GM21825 (cell line): ENCODE measurements around the gene NRARP.
"Not testable (repeated sequence)": the region's sequence is repeated elsewhere in the genome, so short reads cannot be mapped to it uniquely, and the experiment has no call there.

Experiments
- ATAC-seq: cut with Tn5 transposase; IDR thresholded peaks from one replicate; pipeline ENCODE4 v1.9.1; 2021; ENCODE audit warnings: mild to moderate bottlenecking, moderate library complexity; ENCODE audit not compliant: unreplicated experiment

NRARP gene

DNA sequence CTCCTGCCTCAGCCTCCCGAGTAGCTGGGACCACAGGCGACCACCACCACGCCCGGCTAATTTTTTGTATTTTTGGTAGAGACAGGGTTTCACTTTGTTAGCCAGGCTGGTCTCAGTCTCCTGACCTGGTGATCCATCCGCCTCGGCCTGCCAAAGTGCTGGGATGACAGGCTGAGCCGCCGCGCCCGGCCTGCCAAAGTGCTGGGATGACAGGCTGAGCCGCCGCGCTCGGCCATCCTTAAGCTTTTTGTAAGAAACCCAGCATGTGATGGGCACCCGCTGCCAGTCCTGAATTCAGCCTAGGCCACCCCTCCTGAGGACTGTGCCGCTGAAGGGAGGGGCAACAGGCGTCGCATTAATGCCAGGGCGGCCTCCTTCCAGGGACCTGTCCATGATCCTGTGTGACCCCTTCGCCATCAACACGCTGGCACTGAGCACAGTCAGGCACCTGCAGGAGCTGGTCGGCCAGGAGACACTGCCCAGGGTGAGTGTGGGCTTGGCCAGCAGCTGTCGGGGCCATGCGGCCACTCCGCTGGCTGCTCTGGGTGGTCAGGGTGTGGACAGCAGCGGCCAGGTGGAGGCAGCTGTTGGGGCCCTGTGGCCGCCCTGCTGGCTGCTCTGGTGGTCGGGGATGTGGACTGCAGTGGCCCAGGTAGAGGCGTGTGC lies 36.4 kb downstream of the NRARP start:
- no peak for ATAC-seq

DNA sequence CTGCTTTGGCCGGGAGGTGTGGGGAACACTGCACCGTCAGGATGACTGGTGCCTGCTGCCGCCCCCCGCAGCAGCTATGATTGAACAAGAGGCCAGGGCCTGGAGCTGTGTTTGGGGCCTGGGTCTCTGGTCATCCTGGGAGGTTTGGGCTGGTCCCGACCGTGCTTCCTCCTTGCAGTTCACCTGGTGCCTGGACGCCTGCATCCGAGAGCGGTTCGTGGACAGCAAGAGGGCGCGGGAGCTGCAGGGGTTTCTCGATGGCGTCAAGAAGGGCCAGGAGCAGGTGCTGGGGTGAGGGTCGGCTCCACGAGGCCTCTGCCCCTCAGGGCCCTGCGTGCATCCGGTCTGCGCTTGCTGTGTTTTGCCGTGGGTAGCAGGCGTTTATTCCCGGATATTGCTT lies 38.0 kb downstream of the NRARP start:
- no peak for ATAC-seq

DNA sequence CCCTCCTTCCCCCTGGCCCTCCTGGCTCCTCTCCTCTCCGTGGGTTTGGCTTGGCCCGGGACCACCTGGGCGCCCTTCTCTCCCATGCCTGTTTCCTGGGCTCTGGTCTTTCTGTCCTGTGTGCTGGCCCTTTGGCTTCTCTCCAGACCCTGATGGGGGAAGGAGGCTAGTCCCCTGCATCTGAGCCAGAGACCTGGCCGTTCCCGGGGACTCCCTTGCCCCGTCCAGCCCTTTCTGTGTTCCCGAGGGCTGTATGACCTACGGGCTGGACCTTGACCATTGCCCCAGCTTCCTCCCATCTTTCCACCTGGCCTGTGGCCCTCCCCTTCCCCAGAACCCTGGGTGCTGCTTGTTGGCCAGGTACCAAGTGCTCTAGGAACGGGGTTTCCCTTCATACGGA lies 38.6 kb downstream of the NRARP start:
- ATAC-seq: no peak

DNA sequence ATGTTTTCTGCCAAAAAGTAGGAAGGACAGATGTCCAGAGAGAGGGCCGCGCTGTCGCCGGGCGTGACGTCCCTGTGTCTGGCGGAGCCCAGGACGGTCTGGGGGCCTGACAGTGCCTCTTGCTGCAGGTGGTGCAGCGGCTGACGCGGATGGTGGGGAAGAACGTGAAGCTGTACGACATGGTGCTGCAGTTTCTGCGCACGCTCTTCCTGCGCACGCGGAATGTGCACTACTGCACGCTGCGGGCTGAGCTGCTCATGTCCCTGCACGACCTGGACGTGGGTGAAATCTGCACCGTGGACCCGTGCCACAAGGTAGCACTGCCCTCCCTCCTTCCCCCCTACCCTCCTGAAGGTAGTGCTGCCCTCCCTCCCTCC lies 39.2 kb downstream of the NRARP start:
- ATAC-seq: no peak

DNA sequence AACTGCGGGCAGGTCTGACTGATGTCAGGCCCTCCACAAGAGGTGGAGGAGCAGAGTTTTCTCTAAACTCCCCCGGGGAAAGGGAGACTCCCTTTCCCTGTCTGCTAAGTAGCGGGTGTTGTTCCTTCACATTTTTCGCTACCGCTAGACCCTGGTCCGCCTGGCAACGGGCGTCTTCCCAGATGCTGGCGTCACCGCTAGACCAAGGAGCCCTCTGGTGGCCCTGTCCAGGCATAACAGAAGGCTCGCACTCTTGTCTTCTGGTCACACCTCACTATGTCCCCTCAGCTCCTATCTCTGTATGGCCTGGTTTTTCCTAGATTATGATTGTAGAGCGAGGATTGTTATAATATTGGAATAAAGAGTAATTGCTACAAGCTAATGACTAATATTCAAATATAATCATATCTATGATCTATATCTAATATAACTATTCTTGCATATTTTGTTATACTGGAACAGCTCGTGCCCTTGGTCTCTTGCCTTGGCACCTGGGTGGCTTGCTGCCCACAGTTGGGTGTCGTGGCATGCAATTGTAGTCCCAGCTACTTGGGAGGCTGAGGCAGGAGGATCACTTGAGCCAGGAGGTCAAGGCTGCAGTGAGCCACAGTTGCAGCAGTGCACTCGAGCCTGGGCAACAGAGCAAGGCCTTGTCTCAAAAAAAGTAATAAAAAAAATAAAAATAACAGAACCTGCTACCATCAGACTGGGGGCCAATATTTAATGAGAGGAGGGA lies 39.7 kb downstream of the NRARP start:
- ATAC-seq: not testable (repeated sequence)

DNA sequence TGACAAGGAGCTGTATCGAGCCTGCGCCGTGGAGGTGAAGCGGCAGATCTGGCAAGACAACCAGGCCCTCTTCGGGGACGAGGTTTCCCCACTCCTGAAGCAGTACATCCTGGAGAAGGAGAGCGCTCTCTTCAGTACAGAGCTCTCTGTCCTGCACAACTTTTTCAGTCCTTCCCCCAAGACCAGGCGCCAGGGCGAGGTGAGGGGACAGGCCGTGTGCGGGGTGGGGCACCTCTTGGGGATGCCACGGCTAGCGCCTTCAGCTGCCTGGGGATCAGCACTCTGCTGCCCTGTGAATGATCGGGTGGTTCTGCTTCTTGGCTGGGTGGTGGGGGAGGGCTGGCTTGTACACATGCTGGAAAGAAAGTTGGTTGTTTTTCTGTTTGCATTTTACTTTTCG lies 45.2 kb downstream of the NRARP start:
- ATAC-seq: no peak

DNA sequence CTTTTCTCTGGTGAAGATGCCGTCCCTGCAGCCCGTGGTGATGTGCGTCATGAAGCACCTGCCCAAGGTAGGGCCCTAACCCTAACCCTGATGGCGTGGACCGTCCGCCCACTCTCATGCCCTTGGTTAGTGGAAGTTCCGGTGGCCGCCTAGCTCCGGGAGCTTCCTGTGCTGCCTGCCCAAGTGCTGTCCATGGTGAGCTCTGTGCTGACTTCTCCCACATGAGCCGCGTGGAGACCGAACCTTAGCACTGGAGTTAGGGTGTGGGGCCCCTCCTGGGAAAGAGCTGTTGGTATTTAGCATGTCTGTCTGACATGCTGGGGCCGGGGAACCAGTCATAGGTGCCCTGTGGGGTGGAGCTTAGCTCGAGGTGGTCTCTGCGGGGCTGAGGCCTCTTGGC lies 45.7 kb downstream of the NRARP start:
- ATAC-seq: no peak

DNA sequence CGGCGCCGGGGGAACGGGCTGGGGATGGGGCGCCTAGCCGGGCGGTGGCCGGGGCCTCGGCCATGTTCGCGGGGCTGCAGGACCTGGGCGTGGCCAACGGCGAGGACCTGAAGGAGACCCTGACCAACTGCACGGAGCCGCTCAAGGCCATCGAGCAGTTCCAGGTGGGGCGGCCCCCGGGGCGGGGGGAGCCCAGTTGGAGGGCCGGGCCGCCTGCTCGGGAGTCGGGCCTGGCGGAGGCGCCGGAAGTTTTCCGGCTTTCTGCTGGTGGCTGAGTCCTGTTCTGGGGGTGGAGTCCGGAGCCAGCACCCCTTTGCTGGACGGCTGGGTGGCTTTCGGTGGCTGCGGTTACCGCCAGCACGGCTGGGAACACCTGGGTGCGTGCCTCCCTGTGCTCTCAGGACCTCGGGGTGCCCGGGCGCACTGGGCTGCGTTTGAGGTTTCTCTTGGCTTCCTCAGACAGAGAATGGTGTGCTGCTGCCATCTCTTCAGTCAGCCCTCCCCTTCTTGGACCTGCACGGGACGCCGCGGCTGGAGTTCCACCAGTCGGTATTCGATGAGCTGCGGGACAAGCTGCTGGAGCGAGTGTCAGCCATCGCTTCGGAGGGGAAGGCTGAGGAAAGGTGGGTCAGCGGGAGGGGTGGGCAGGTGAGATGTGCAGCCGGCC lies 46.5 kb downstream of the NRARP start:
- ATAC-seq: no peak

DNA sequence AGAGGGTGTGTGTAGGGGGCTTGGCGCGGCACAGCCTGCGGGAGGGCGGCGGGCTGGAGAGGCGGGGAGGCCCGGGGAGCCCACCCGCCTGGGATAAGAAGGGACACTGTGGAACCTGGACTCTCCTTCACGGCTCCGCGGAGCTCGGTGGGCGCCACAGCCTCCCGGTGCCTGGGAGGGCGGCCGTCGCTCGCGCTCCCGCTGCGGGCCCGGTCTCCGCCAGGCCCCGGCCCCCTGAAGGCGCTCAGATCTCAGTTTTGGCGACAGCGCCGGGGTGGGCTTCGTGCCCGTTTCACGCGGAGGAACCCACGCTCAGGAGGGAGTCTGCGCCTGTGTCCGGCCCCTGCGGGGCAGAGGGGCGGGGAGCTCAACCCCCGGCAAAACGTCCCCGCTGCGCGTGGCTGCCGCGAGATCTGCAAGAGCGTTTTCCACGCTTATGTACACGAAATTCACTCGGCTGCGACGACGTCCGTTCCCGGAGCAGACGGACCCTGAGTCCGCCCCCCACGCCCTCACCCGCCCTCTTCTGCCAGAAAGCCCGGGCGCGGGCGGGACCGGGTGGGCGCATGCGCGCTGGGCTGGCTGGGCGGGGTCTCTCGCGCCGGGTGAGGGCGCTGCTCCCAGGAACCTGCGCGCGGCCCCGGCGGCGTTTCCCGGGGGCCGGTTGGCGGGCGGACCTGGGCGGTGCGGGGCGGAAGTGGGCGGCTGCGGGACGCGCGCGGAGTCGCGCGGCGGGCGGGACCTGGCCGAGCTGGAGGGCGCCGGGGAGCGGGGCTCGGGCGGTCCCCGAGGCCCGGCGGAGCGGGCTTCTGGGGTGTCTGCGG lies 47.2 kb downstream of the NRARP start, which contains the start of gene NELFB:
Gene NELFB (plus strand): TSS at position 704 of the 824 bp plus-strand sequence.
- peak; percentile 59 for ATAC-seq

DNA sequence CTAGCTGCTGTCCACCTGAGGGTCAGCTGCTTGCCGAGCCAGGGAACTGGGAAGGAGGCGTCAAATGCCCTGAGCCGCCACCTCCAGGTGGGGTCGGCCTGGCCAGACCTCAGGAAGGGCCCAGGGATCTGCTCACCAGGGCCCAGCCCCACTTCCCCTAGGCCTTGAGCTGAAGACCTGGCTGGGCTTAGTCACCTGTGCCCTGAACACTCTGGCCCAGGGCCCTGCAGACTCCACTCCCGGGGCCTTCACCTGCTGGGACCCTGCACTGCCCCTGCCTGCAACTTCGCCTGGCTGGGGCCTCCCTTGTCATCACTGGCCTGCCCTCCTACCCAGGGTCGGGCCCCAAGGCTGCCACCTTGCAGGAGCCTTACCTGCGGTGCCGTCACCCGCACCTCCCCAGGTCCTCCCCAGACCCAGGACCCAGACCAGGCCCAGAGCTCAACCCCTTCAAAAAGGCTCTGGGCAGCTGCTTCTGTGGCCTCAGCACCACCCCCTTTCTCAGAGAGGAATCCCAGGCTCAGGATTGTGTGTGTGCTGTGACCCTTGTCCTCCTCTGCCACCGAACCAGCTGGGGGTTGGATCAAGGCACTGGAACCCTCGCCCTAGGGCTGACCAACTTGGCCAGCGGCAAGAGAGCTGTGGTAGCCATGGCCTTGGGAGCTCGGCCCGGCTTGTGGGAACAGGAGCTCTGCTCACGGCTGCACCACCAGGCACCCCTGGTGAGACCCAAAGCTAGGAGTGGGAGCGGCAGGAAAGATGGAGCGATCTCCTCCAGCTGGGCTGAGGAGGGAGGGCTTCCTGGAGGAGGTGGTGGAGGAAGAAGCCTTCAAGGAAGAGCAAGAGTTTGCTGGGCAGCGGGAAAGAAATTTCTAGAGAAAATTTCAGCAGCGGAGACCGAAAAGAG lies 48.1 kb downstream of the NRARP start:
- ATAC-seq: no peak

DNA sequence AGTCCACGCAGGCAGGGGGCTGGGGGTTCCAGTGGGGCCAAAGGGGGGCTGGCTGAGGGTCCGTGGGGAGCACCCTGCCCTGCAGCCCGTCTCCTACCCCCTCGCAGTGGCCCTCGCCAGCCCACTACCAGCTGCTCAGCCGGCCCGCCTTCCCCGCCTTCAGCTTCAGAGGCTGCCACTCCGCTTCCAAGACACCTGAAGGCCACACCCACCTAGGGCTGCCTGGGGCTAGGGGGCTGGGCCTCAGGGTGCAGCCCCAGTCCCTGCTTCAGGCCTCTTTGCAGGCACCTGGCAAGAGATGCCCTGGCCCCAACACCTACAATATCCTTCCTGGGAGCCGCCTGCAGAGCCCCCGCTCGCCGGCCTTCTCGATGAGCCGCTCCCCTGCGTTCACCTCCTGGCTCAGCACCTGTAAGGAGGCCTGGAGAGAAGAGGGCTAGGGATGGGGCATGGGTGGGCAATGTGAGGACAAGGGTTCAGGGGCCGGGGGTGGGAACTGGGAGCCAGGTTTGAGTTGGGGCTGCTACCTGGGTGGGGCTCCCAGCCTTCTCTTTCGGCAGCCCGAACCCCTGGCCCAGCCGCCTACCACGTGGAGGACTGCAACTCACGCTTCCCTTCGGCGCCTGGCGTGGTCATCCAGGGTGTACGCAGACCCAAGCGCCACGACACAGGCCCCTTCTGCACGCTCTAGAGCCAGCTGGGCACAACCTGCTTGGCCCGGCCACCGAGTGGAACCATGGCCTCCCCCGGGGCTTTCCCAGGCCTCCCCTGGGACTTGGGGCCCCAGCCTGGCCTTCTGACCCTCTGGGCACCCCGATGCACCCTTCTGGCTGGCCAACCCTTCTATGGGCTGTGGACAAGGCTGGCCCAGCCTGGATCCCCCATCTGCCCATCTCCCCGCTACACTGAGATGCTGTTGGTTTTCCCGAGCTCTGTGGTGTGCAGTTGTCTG lies 49.2 kb downstream of the NRARP start:
- ATAC-seq: no peak

DNA sequence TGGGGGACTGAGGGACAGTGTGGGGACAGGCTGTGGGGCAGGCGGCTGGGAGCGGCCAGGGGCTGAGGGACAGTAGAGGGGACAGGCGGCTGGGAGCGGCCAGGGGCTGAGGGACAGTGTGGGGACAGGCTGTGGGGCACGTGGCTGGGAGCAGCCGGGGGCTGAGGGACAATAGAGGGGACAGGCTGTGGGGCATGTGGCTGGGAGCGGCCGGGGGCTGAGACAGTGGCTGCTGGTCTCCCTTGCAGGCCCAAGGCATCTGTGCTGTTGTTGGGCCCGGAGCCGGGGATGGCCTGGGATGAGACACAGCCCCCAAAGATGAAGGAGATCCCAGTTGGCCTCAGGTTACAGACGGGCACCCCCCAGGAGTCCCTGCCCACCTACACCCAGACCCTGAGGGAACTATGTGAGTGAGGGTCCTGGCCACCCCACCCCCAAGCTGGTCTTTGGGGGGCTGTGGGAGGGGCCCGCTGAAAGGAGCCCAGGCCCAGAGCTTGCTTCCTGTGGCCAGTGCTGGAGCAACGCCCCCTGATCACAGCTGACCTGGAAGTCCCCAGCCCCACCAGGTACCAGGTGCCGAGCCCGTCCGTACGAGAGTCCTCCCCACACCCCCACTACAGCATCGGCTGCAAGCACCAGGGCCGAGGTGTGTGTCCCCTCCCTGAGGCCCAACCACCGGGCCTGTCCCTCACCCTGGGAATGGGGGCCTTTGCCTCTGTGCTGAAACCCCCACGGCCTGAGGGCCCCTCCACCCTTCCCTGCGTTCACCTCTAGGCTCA lies 50.4 kb downstream of the NRARP start:
- ATAC-seq: no peak

DNA sequence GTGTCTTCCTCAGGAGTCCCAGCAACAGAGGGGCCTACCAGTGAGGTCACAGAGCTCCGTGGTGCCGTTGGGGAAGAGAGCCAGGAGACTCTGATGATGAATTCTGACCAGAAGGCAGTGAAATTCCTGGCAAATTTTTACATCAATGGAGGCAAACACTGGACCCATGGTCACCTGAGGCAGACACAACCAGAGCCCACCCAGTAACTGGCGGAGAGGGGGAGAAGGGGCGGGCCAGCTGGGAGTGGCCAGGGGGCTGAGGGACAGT lies 50.9 kb downstream of the NRARP start, which contains the start of gene STPG3:
Gene STPG3 (plus strand): TSS at position 93 of the 268 bp plus-strand sequence. CDS start 1 bp downstream, at position 94.
- ATAC-seq: no peak

DNA sequence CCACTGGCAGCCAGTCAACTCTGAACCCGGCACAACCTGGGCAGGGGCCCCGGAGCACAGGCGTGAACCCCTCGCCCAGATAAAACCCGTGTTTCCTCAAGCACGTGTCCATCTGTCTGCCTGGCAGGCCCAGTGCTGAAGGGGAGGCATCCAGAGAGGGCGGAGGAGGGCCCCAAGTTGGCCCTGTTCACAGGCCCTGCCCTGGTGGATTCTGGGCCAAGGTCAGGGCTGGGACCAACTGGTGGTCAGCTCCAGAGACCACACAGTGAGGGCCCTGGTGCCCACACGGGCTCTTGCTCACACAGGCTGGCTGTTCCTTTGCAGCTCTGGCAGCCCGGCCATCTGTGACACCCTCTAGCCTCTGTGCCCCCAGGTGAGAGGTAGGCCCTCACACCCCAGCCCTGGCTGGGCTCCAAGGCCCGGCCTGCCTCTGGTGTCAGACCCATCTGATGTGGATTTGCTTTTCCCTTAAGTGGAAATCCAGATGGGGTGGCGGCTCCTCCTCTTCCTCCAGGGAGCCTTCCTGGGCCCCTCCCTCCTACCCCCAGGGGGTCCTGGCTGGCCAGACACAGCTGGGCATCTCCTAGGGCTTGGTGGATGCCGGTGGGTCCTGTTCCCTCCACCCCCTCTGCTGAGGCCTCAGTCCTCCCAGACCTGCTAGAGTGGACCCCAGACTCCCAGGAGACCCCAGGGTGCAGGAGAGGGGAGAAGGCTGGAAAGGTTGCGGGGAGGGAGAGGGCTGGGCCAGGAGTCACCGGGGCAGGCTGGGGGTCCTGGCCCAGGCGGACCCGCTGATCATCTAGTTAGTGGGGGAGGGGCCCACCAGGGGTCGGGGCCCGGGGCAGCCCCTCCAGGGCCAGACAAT lies 51.5 kb downstream of the NRARP start:
- ATAC-seq: no peak
